GM12878 (cell line): ENCODE data around the gene PUDP. TPM values are rescaled to one million over a fixed set of nuclear protein-coding genes. Genes with fewer than 3 reads are reported as not detected.

Experiments
- ATAC-seq: fragments of 200-7000 bp; cut with Tn5 transposase; 3 replicates; pipeline ENCODE4 v1.9.1; 2020; ENCODE audit warnings: mild to moderate bottlenecking, moderate library complexity
- BruUV-seq: library from RNA; stranded (reverse); fragments of 400-500 nt; replicated peaks from 2 replicates; lab custom pipeline; 2021; lab: Mats Ljungman, UMichigan
- CTCF ChIA-PET: fragments of 300-600 bp; sonication (Branson Sonifier 250); formaldehyde crosslinking; extraction: SDS; loops from one replicate; lab custom pipeline; 2021; ENCODE audit warnings: inconsistent platforms; lab: Yijun Ruan, JAX
- POLR2A ChIA-PET: fragments of 350-600 bp; formaldehyde crosslinking; extraction: SDS; loops from one replicate; lab custom pipeline; 2021; ENCODE audit warnings: inconsistent platforms; lab: Charles Lee
- RAD21 ChIA-PET: fragments of 300-600 bp; sonication (Branson Sonifier 250); formaldehyde crosslinking; loops from one replicate; lab custom pipeline; 2023; ENCODE audit warnings: antibody characterized with exemption; ENCODE audit not compliant: unreplicated experiment; lab: Charles Lee
- SMC1A ChIA-PET: fragments of 300-600 bp; sonication (Branson Sonifier 250); formaldehyde crosslinking; loops from one replicate; lab custom pipeline; 2023; ENCODE audit not compliant: unreplicated experiment, uncharacterized antibody; lab: Charles Lee
- DNase-seq: peaks from one replicate; pipeline ENCODE4 v3.0.0-alpha.2; 2011; ENCODE audit warnings: low read depth, low spot score
- FAIRE-seq: peaks from 3 replicates; lab custom pipeline; 2011; peaks lifted over from hg19 to GRCh38; lab: Jason Lieb, UNC
- H2AFZ ChIP-seq: 2 replicates; pipeline ENCODE4 v1.6.0; 2011; ENCODE audit warnings: low read depth, low read length, control low read depth; ENCODE audit not compliant: control insufficient read depth
- H3K27ac ChIP-seq: 2 replicates; pipeline ENCODE4 v1.5.1; 2011; ENCODE audit warnings: control low read depth; ENCODE audit not compliant: control insufficient read depth, insufficient read depth
- H3K27me3 ChIP-seq, 2 experiments: replicated peaks in 1 of 2; 2 replicates each; pipeline versions ENCODE4 v1.6.0 to v1.6.1; 2011; ENCODE audit warnings: low read length in 1 of 2; ENCODE audit not compliant: control insufficient read depth in 2 of 2, insufficient read depth in 2 of 2
- H3K36me3 ChIP-seq, 2 experiments: 2 replicates each; pipeline ENCODE4 v1.5.1; 2011; ENCODE audit warnings: low read length in 1 of 2; ENCODE audit not compliant: control insufficient read depth in 2 of 2, insufficient read depth in 2 of 2
- H3K4me1 ChIP-seq: 2 replicates; pipeline ENCODE4 v1.6.1; 2011; ENCODE audit warnings: mild to moderate bottlenecking, low read length, moderate library complexity, mixed read lengths; ENCODE audit not compliant: control insufficient read depth, insufficient read depth
- H3K4me2 ChIP-seq: 2 replicates; pipeline ENCODE4 v1.6.0; 2011; ENCODE audit warnings: control low read depth; ENCODE audit not compliant: control insufficient read depth, insufficient read depth
- H3K4me3 ChIP-seq: fragments of 200-600 bp; sonication (generic); 2 replicates; pipeline ENCODE4 v1.5.1; 2016
- H3K79me2 ChIP-seq: 2 replicates; pipeline ENCODE4 v1.6.0; 2011; ENCODE audit warnings: low read length; ENCODE audit not compliant: control insufficient read depth, insufficient read depth
- H3K9ac ChIP-seq: 2 replicates; pipeline ENCODE4 v1.8.0; 2011; ENCODE audit warnings: low read length, control low read depth, mixed read lengths; ENCODE audit not compliant: control insufficient read depth, insufficient read depth
- H3K9me3 ChIP-seq: replicated peaks from 3 replicates; pipeline ENCODE4 v1.5.1; 2011; ENCODE audit warnings: mild to moderate bottlenecking, low read length; ENCODE audit not compliant: control insufficient read depth, insufficient read depth
- H4K20me1 ChIP-seq: 2 replicates; pipeline ENCODE4 v1.6.0; 2011; ENCODE audit not compliant: control insufficient read depth, insufficient read depth
- CBX3 ChIP-seq: fragments of 200-600 bp; sonication (generic); IDR thresholded peaks from 2 replicates; pipeline ENCODE4 v1.6.1; 2016; ENCODE audit warnings: low read depth, borderline replicate concordance
- HCFC1 ChIP-seq: fragments of 150-350 bp; IDR thresholded peaks from 2 replicates; pipeline ENCODE4 v1.6.1; 2014; ENCODE audit warnings: low read length
- MYC ChIP-seq: IDR thresholded peaks from 2 replicates; pipeline ENCODE4 v1.6.1; 2011; ENCODE audit warnings: mild to moderate bottlenecking, low read length, moderate library complexity, inconsistent platforms; ENCODE audit not compliant: insufficient read depth, insufficient replicate concordance, insufficient read length, severe bottlenecking
- NFYA ChIP-seq: IDR thresholded peaks from 2 replicates; pipeline ENCODE4 v1.6.1; 2011; ENCODE audit warnings: low read depth, mild to moderate bottlenecking, low read length, improper control_type of control experiment, borderline replicate concordance
- SMAD5 ChIP-seq: IDR thresholded peaks from 2 replicates; pipeline ENCODE4 v1.6.1; 2016; ENCODE audit warnings: antibody characterized with exemption, low read depth
- whole genome bisulfite sequencing: methylation state at CpG from one replicate; pipeline ENCODE4 v1.1.6; 2016; ENCODE audit warnings: low lambda C conversion rate; ENCODE audit not compliant: insufficient replicate concordance, insufficient coverage; ENCODE audit errors: missing lambda C conversion rate; 5-methylcytosine and 5-hydroxymethylcytosine counted together
- in situ Hi-C: fragments of 300-500 bp; cut with MboI; formaldehyde crosslinking; loops from 9 replicates; pipeline ENCODE4 v1.14.3; 2018; ENCODE audit warnings: mixed read lengths
- intact Hi-C: fragments of 100-400 bp; cut with micrococcal nuclease; formaldehyde crosslinking; loops from one replicate; pipeline ENCODE4 v1.14.2; 2022; ENCODE audit not compliant: unreplicated experiment
- polyA plus RNA-seq, 11 experiments: library from polyadenylated mRNA; depleted of rRNA in 4 of 11; unstranded in 6 of 11; stranded (reverse) in 5 of 11; fragments of >200 nt; fragmentation: Nextera tagmentation in 4 of 11; fragmentation: Illumina TruSeq in 1 of 11; extraction: Ambion mirVana in 4 of 11; extraction: Trizol in 1 of 11; gene quantifications; 1 replicate in 1 of 11; 2 replicates in 10 of 11; pipeline versions ENCODE4 v1.2.1 to v1.2.3, GENCODE V29; 2011 to 2016; ENCODE audit warnings: inconsistent platforms in 2 of 11, missing spikeins in 2 of 11, low read depth in 1 of 11
- total RNA-seq, 4 experiments: library from RNA; depleted of rRNA in 3 of 4; stranded (reverse); fragments of >200 nt in 3 of 4; fragmentation: Illumina TruSeq in 1 of 4; extraction: Trizol in 1 of 4; gene quantifications; 2 replicates each; pipeline versions ENCODE4 v1.2.1 to v1.2.3, GENCODE V29; 2013 to 2021
- TF ChIP-seq, protein P1 (sequence below): fragments of 450-650 bp; IDR thresholded peaks from 2 replicates; pipeline ENCODE4 v1.6.1; 2016; ENCODE audit warnings: mild to moderate bottlenecking, moderate library complexity, borderline replicate concordance
- TF ChIP-seq, protein P2 (sequence below), 3 experiments: IDR thresholded peaks in 2 of 3; conservative IDR thresholded peaks in 1 of 3; 2 replicates each; pipeline ENCODE4 v1.5.1; 2011; ENCODE audit warnings: low read depth in 3 of 3, low read length in 3 of 3, mild to moderate bottlenecking in 3 of 3, control low read depth in 2 of 3, moderate library complexity in 2 of 3, inconsistent platforms in 1 of 3, mixed read lengths in 1 of 3; ENCODE audit not compliant: control insufficient read depth in 2 of 3, insufficient read depth in 1 of 3; ENCODE audit errors: extremely low read depth in 1 of 3

The PUDP gene
- total and polyA plus RNA-seq, 10 of the 15 experiments (the other 5 are each of a cell fraction or from before 2014, with no cell fraction given): 30.8 to 83.5 (median 61.7) TPM

DNA sequence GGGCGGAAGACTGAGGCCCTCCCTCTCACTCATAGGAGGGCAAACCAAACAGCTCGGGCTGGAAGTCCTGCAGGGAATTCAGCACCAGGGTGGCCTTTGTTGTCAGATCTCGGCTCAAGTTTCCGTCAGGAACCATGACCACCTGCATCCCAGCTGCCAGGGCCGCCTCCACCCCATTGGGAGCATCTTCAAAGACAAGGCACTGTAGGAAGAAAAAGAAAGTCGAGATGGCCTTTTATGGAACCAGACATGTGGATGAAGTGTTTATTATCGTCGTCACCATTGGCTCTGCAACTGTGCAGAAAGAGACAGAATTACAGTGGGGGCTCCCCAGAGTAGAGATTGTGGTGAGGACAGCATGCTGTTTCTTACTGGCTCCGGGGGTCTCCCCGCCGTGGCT, 97.7 kb downstream of the PUDP start (continued):
- TF ChIP-seq, protein P1, sequence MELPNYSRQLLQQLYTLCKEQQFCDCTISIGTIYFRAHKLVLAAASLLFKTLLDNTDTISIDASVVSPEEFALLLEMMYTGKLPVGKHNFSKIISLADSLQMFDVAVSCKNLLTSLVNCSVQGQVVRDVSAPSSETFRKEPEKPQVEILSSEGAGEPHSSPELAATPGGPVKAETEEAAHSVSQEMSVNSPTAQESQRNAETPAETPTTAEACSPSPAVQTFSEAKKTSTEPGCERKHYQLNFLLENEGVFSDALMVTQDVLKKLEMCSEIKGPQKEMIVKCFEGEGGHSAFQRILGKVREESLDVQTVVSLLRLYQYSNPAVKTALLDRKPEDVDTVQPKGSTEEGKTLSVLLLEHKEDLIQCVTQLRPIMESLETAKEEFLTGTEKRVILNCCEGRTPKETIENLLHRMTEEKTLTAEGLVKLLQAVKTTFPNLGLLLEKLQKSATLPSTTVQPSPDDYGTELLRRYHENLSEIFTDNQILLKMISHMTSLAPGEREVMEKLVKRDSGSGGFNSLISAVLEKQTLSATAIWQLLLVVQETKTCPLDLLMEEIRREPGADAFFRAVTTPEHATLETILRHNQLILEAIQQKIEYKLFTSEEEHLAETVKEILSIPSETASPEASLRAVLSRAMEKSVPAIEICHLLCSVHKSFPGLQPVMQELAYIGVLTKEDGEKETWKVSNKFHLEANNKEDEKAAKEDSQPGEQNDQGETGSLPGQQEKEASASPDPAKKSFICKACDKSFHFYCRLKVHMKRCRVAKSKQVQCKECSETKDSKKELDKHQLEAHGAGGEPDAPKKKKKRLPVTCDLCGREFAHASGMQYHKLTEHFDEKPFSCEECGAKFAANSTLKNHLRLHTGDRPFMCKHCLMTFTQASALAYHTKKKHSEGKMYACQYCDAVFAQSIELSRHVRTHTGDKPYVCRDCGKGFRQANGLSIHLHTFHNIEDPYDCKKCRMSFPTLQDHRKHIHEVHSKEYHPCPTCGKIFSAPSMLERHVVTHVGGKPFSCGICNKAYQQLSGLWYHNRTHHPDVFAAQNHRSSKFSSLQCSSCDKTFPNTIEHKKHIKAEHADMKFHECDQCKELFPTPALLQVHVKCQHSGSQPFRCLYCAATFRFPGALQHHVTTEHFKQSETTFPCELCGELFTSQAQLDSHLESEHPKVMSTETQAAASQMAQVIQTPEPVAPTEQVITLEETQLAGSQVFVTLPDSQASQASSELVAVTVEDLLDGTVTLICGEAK: no peak
- no peak for TF ChIP-seq CBX3
- no peak for TF ChIP-seq NFYA
- no peak for TF ChIP-seq MYC
- TF ChIP-seq HCFC1: no peak
- TF ChIP-seq, all 136 proteins: peak for 0

DNA sequence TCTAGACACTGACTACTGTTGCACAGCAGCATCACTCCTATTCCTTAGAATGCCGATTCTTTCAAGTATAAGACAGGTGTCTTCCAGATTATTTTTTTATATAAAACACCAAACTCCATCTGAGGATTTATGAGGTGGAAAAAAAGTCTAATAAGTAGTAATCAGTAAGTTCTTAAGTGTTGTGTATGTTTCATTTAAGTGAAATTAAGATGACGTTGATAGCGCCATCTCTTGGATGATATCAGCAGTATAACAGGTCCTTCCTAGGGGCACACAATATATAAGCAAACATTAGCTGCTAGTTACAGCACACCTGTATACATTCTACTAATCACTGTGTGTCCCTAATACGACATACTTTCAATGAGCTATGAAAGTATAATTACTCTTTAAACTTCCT, 100.0 kb downstream of the PUDP start:
- H3K4me3 ChIP-seq: no peak overlapping the region
- 98% methylated on average over 4 of the region's 4 CpGs for WGBS
- no peaks in the 10 kb centered on the region; the same call in 2 of the 3 replicates for H3K9me3 ChIP-seq
- 0 out of 3 replicates have a peak, but pooled peaks have one; percentile 31 for ATAC-seq
- POLR2A ChIA-PET: no interaction called here
- TF ChIP-seq SMAD5: no peak
- TF ChIP-seq, protein P2, sequence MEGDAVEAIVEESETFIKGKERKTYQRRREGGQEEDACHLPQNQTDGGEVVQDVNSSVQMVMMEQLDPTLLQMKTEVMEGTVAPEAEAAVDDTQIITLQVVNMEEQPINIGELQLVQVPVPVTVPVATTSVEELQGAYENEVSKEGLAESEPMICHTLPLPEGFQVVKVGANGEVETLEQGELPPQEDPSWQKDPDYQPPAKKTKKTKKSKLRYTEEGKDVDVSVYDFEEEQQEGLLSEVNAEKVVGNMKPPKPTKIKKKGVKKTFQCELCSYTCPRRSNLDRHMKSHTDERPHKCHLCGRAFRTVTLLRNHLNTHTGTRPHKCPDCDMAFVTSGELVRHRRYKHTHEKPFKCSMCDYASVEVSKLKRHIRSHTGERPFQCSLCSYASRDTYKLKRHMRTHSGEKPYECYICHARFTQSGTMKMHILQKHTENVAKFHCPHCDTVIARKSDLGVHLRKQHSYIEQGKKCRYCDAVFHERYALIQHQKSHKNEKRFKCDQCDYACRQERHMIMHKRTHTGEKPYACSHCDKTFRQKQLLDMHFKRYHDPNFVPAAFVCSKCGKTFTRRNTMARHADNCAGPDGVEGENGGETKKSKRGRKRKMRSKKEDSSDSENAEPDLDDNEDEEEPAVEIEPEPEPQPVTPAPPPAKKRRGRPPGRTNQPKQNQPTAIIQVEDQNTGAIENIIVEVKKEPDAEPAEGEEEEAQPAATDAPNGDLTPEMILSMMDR (IDR thresholded peaks at IDR 0.05 in 2 of 3, conservative IDR thresholded peaks at IDR 0.05 in 1 of 3; ENCODE audit: control insufficient read depth in 2 of 3, extremely low read depth in 1 of 3, insufficient read depth in 1 of 3, low read depth in 3 of 3, low read length in 3 of 3): 0 out of 6 replicates have a peak, but pooled peaks of 2 of the 3 experiments have one; percentile 2 to 16
- TF ChIP-seq, all 136 proteins: peak for 1
- ChIA-PET SMC1A (interaction anchor here (0.8 to 1.2 kb wide), 3 partner anchors 11 to 737 kb away, joined by 3 to 6 read pairs (median 4); no protein-coding TSS in a partner anchor), CTCF (interaction anchor here (0.7 to 1.4 kb wide), 4 partner anchors 11 to 538 kb away, joined by 3 to 6 read pairs (median 4); no protein-coding TSS in a partner anchor), RAD21 (interaction anchor here (0.7 to 0.8 kb wide), 2 partner anchors 12 to 42 kb away, joined by 3 read pairs; no protein-coding TSS in a partner anchor)
- H3K36me3 ChIP-seq: peaks cover 0 to 3% of the 10 kb centered on the region in 2 experiments; a peak in 2 of 4 replicates
- no TSS peak for BruUV-seq
- no peaks in the 10 kb centered on the region for H4K20me1 ChIP-seq
- H2AFZ ChIP-seq: no peak overlapping the region
- H3K4me2 ChIP-seq: no peak overlapping the region
- in situ Hi-C loops: no loop called here
- H3K79me2 ChIP-seq: no peaks in the 10 kb centered on the region
- no peaks in the 10 kb centered on the region for H3K27me3 ChIP-seq
- no peaks in the 10 kb centered on the region for H3K4me1 ChIP-seq
- intact Hi-C loops: no loop called here
- H3K27ac ChIP-seq: no peak overlapping the region
- H3K9ac ChIP-seq: no peak overlapping the region
- DNase-seq (no peak), FAIRE-seq (no peak)
